SJSA1 (cell line): ENCODE results near the gene HOXC5. TPM values are rescaled to one million over a fixed set of nuclear protein-coding genes. Genes with fewer than 3 reads are reported as not detected.

Experiments used
- DNase-seq, 2 experiments: peaks; one replicate each; pipeline ENCODE4 v3.0.0-alpha.2; 2015 to 2020; ENCODE audit warnings: low spot score in 2 of 2, low read depth in 1 of 2
- H3K27ac ChIP-seq: fragments of 250-450 bp; sonication (Bioruptor Pico); 2 replicates; pipeline ENCODE4 v1.5.1; 2020; ENCODE audit warnings: mild to moderate bottlenecking, moderate library complexity
- H3K27me3 ChIP-seq: fragments of 250-450 bp; sonication (Bioruptor Pico); replicated peaks from 2 replicates; pipeline ENCODE4 v1.5.1; 2020; ENCODE audit warnings: mild to moderate bottlenecking, moderate library complexity
- H3K36me3 ChIP-seq: fragments of 250-450 bp; sonication (Bioruptor Pico); 2 replicates; pipeline ENCODE4 v1.5.1; 2020; ENCODE audit warnings: mild to moderate bottlenecking
- H3K4me1 ChIP-seq: fragments of 250-450 bp; sonication (Bioruptor Pico); replicated peaks from 2 replicates; pipeline ENCODE4 v1.6.1; 2021; ENCODE audit warnings: mild to moderate bottlenecking
- H3K4me3 ChIP-seq: fragments of 250-450 bp; sonication (Bioruptor Pico); 2 replicates; pipeline ENCODE4 v1.5.1; 2020; ENCODE audit warnings: mild to moderate bottlenecking
- H3K9me3 ChIP-seq: fragments of 250-450 bp; sonication (Bioruptor Pico); replicated peaks from 2 replicates; pipeline ENCODE4 v1.5.1; 2020; ENCODE audit warnings: mild to moderate bottlenecking
- total RNA-seq: library from RNA; depleted of rRNA; stranded (reverse); fragments of >200 nt; shearing (Covaris generic); gene quantifications from 2 replicates; pipeline ENCODE4 v1.2.3, GENCODE V29; 2014

Gene HOXC5
- total RNA-seq, 1 experiment from 2014 or later = not detected

- peaks cover 21% of the 10 kb centered on the region for H3K36me3 ChIP-seq
- H3K27ac ChIP-seq = no peak overlapping the region
- no peaks in the 10 kb centered on the region for H3K27me3 ChIP-seq
- H3K9me3 ChIP-seq = no peaks in the 10 kb centered on the region
- no peak overlapping the region for H3K4me3 ChIP-seq
- DNase-seq = no peak
- H3K4me1 ChIP-seq = peaks cover 48% of the 10 kb centered on the region
Measured at GRCh38 chr12:54024581-54025305, 8.1 kb upstream of the HOXC5 start.

- no peaks in the 10 kb centered on the region for H3K9me3 ChIP-seq
- H3K4me1 ChIP-seq = peaks cover 39% of the 10 kb centered on the region
- no peak overlapping the region for H3K27ac ChIP-seq
- DNase-seq = no peak
- H3K36me3 ChIP-seq = peaks cover 31% of the 10 kb centered on the region
- H3K4me3 ChIP-seq = no peak overlapping the region
- no peaks in the 10 kb centered on the region for H3K27me3 ChIP-seq
Measured at GRCh38 chr12:54025499-54026405, 7.1 kb upstream of the HOXC5 start.

GRCh38 chr12:54026640-54027441 lies 6.0 kb upstream of the HOXC5 start:
- Histone ChIP-seq H3K4me1 (peaks cover 28% of the 10 kb centered on the region), H3K27ac (no peak overlapping the region), H3K9me3 (no peaks in the 10 kb centered on the region), H3K27me3 (no peaks in the 10 kb centered on the region), H3K36me3 (peaks cover 42% of the 10 kb centered on the region), H3K4me3 (no peak overlapping the region)
- no peak for DNase-seq

GRCh38 chr12:54027442-54027786 lies 5.4 kb upstream of the HOXC5 start:
- Histone ChIP-seq H3K27me3 (no peaks in the 10 kb centered on the region), H3K9me3 (no peaks in the 10 kb centered on the region), H3K27ac (no peak overlapping the region), H3K4me3 (no peak overlapping the region), H3K4me1 (peaks cover 24% of the 10 kb centered on the region), H3K36me3 (peaks cover 45% of the 10 kb centered on the region)
- DNase-seq = no peak

- no peak for DNase-seq
- H3K9me3 ChIP-seq = no peaks in the 10 kb centered on the region
- H3K27ac ChIP-seq = no peak within 1 kb of the TSS
- H3K4me1 ChIP-seq = peaks cover 14% of the 10 kb centered on the region
- no peaks in the 10 kb centered on the region for H3K27me3 ChIP-seq
- H3K4me3 ChIP-seq = no peak within 1 kb of the TSS
- H3K36me3 ChIP-seq = peaks cover 52% of the 10 kb centered on the region
Measured at GRCh38 chr12:54028314-54029201, 4.3 kb upstream of the HOXC5 start, which contains the start of gene HOXC6. Gene HOXC6, plus strand, starts transcription at chr12:54028440. Its CDS starts 82 bp downstream, at chr12:54028522.

GRCh38 chr12:54029529-54030441 lies 3.1 kb upstream of the HOXC5 start:
- Histone ChIP-seq H3K27ac (no peak overlapping the region), H3K27me3 (no peaks in the 10 kb centered on the region), H3K9me3 (no peaks in the 10 kb centered on the region), H3K4me3 (no peak overlapping the region), H3K36me3 (peaks cover 59% of the 10 kb centered on the region), H3K4me1 (peaks cover 2% of the 10 kb centered on the region)
- no peak for DNase-seq

GRCh38 chr12:54030442-54030801 lies 2.4 kb upstream of the HOXC5 start:
- no peaks in the 10 kb centered on the region for H3K4me1 ChIP-seq
- no peak for DNase-seq
- H3K4me3 ChIP-seq = no peak overlapping the region
- no peaks in the 10 kb centered on the region for H3K9me3 ChIP-seq
- peaks cover 56% of the 10 kb centered on the region for H3K36me3 ChIP-seq
- no peaks in the 10 kb centered on the region for H3K27me3 ChIP-seq
- no peak overlapping the region for H3K27ac ChIP-seq

- H3K27ac ChIP-seq = no peak overlapping the region
- DNase-seq = no peak
- no peaks in the 10 kb centered on the region for H3K27me3 ChIP-seq
- H3K4me3 ChIP-seq = no peak overlapping the region
- H3K4me1 ChIP-seq = no peaks in the 10 kb centered on the region
- peaks cover 56% of the 10 kb centered on the region for H3K36me3 ChIP-seq
- no peaks in the 10 kb centered on the region for H3K9me3 ChIP-seq
Measured at GRCh38 chr12:54030889-54031471, 1.9 kb upstream of the HOXC5 start.

- H3K9me3 ChIP-seq = no peaks in the 10 kb centered on the region
- no peak overlapping the region for H3K27ac ChIP-seq
- H3K4me3 ChIP-seq = no peak overlapping the region
- peaks cover 56% of the 10 kb centered on the region for H3K36me3 ChIP-seq
- H3K27me3 ChIP-seq = no peaks in the 10 kb centered on the region
- DNase-seq = no peak
- no peaks in the 10 kb centered on the region for H3K4me1 ChIP-seq
Measured at GRCh38 chr12:54031480-54031879, 1.4 kb upstream of the HOXC5 start.

GRCh38 chr12:54032086-54032619 lies 697 bp upstream of the HOXC5 start:
- Histone ChIP-seq H3K27ac (no peak overlapping the region), H3K27me3 (no peaks in the 10 kb centered on the region), H3K9me3 (no peaks in the 10 kb centered on the region), H3K4me1 (no peaks in the 10 kb centered on the region), H3K36me3 (peaks cover 57% of the 10 kb centered on the region), H3K4me3 (no peak overlapping the region)
- no peak for DNase-seq

- H3K36me3 ChIP-seq = peaks cover 56% of the 10 kb centered on the region
- H3K4me3 ChIP-seq = no peak overlapping the region
- H3K27me3 ChIP-seq = no peaks in the 10 kb centered on the region
- no peaks in the 10 kb centered on the region for H3K9me3 ChIP-seq
- H3K27ac ChIP-seq = no peak overlapping the region
- no peaks in the 10 kb centered on the region for H3K4me1 ChIP-seq
- no peak for DNase-seq
Measured at GRCh38 chr12:54033106-54033979, 493 bp downstream of the HOXC5 start.
